Measurements from ENCODE around the gene SIPA1L2. TPM values are rescaled to one million over a fixed set of nuclear protein-coding genes. Genes with fewer than 3 reads are reported as not detected.
A peak's percentile ranks its signal among the peaks of the same experiment; 100 is the strongest.

Gene SIPA1L2
- total RNA-seq, 1 donor from 2014 or later: 14.9 TPM

DNA sequence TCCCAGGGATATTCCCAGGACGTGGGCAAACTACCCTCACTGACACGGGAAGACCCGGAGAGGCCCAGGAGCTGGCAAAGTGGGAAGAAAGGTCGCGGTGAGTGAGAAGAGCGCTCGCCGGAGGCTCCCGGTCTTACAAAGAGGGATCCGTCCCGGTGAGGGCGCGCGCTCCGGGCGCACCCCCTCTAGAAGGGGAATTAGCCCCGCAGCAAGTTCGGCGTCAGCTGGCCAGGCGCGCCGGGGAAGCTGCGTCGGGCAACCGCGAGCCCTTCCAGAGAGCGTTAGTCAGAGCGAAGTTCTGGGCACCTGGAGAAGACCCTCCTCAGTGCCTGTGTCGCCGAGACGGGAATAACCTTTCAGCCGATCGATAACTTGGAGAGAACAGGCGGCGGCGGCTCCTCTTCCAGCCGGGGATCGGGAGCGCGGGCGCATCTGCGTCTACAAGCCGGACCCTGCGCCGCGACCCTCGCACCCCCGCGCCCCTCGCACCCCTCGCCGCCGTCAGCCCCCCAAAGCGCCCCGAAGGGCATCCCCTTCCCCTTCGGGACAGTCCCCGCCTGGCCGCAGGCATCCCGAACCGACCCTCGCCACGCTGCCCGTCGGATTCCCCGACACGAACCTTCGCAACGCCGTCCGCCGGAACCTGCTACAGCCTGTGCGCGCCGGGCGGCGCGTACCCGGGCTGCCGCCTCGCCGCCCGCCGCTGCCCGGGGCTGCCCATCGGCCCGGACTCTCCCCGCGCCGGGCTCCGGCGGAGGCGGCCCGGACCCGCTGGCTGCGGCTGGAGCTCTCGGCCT lies 485 bp downstream of the SIPA1L2 start:
- FAIRE-seq: no peak
- H3K27ac ChIP-seq (ENCODE audit: low read depth, low read length): no peak overlapping the region
- peak overlapping the region; percentile 53 for H2AFZ ChIP-seq (ENCODE audit: low read depth, low read length)
- H3K4me1 ChIP-seq (ENCODE audit: insufficient read depth, low read length): peaks cover 6% of the 10 kb centered on the region
- TF ChIP-seq, protein P1, sequence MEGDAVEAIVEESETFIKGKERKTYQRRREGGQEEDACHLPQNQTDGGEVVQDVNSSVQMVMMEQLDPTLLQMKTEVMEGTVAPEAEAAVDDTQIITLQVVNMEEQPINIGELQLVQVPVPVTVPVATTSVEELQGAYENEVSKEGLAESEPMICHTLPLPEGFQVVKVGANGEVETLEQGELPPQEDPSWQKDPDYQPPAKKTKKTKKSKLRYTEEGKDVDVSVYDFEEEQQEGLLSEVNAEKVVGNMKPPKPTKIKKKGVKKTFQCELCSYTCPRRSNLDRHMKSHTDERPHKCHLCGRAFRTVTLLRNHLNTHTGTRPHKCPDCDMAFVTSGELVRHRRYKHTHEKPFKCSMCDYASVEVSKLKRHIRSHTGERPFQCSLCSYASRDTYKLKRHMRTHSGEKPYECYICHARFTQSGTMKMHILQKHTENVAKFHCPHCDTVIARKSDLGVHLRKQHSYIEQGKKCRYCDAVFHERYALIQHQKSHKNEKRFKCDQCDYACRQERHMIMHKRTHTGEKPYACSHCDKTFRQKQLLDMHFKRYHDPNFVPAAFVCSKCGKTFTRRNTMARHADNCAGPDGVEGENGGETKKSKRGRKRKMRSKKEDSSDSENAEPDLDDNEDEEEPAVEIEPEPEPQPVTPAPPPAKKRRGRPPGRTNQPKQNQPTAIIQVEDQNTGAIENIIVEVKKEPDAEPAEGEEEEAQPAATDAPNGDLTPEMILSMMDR (IDR thresholded peaks at IDR 0.05; ENCODE audit: insufficient read depth, low read depth, low read length): no peak
- no peak for TF ChIP-seq EZH2 (IDR thresholded peaks at IDR 0.05; ENCODE audit: insufficient read depth, low read length)
- Mint-ChIP-seq H3K27me3 (ENCODE audit: low read depth, unreplicated experiment) (no peaks in the 10 kb centered on the region), H3K9me3 (ENCODE audit: unreplicated experiment) (no peaks in the 10 kb centered on the region), H3K27ac (ENCODE audit: unreplicated experiment) (peak overlapping the region; percentile 85), H3K4me3 (ENCODE audit: unreplicated experiment) (peak overlapping the region; percentile 89), H3K4me1 (ENCODE audit: low read depth, unreplicated experiment) (peaks cover 16% of the 10 kb centered on the region), H3K36me3 (ENCODE audit: low read depth, unreplicated experiment) (no peaks in the 10 kb centered on the region)
- peaks cover 2% of the 10 kb centered on the region for H3K27me3 ChIP-seq (ENCODE audit: insufficient read depth, low read length)
- peak; percentile 32 for DNase-seq (ENCODE audit: low read depth)
- H3K79me2 ChIP-seq (ENCODE audit: insufficient read depth, low read length): peaks cover 33% of the 10 kb centered on the region
- no peaks in the 10 kb centered on the region for H3K36me3 ChIP-seq (ENCODE audit: insufficient read depth, low read length)
- no peaks in the 10 kb centered on the region for H3K9me3 ChIP-seq (ENCODE audit: insufficient read depth, low read depth, low read length)
- peak overlapping the region; percentile 67 for H3K4me3 ChIP-seq (ENCODE audit: insufficient read depth, low read depth, low read length)
- peak overlapping the region; percentile 73 for H3K9ac ChIP-seq (ENCODE audit: low read length)
- peaks cover 20% of the 10 kb centered on the region for H4K20me1 ChIP-seq (ENCODE audit: insufficient read depth, low read length)
- peak overlapping the region; percentile 91 for H3K4me2 ChIP-seq (ENCODE audit: low read length)

DNA sequence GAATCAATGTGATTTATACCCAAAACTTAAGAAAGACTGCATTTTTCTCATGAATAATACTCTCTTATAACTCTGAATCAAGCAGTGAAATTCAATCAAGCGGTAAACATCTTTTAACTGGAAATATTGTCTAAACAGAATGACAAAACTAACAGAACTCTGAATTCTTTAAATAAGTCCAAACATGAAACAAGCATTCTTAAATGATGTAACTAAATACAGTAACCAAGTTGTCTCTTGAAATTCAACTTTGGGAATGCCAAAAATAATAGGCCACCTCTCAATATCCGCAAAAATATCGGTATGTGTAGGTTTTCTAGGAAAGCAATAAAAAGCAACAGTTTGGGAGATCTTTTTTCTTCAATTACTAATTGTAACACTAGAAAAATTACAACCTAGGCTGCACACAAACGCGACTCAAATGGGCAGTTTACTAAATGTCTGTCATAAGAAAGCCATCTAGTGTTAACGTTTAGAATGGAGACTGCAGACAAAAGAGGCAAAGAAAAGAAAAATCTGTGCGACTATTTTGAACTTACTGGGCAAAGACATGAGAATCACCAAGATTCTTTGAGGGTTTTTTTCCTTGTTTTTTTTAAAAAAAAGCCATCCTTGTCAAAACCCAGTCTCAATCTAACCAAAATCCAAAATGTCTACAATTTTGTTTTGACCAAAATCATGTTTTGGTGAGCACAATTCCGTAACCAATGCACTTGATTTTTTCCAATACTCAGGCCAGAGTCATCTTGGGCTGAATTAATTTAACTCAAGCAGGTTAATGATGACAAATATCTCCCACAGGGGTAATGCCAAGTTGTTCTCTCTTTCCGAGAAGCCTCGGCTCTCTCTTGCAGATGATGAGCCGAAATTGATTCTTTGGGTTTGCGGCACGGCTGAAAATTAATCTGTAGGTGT lies 1.3 kb downstream of the SIPA1L2 start:
- FAIRE-seq: no peak

More for the DNA sequence above, 1.3 kb downstream of the SIPA1L2 start:
- Histone ChIP-seq H3K9ac (ENCODE audit: low read length) (peak overlapping the region; percentile 73), H3K36me3 (ENCODE audit: insufficient read depth, low read length) (no peaks in the 10 kb centered on the region), H4K20me1 (ENCODE audit: insufficient read depth, low read length) (peaks cover 20% of the 10 kb centered on the region), H3K4me1 (ENCODE audit: insufficient read depth, low read length) (peaks cover 6% of the 10 kb centered on the region), H3K27ac (ENCODE audit: low read depth, low read length) (no peak overlapping the region), H3K79me2 (ENCODE audit: insufficient read depth, low read length) (peaks cover 40% of the 10 kb centered on the region), H2AFZ (ENCODE audit: low read depth, low read length) (peak overlapping the region; percentile 53), H3K9me3 (ENCODE audit: insufficient read depth, low read depth, low read length) (no peaks in the 10 kb centered on the region), H3K27me3 (ENCODE audit: insufficient read depth, low read length) (peaks cover 2% of the 10 kb centered on the region), H3K4me2 (ENCODE audit: low read length) (peak overlapping the region; percentile 91), H3K4me3 (ENCODE audit: insufficient read depth, low read depth, low read length) (peak overlapping the region; percentile 67)
- H3K4me1 Mint-ChIP-seq (ENCODE audit: low read depth, unreplicated experiment): peaks cover 16% of the 10 kb centered on the region
- DNase-seq (ENCODE audit: low read depth): peak; percentile 44
- H3K9me3 Mint-ChIP-seq (ENCODE audit: unreplicated experiment): no peaks in the 10 kb centered on the region
- H3K36me3 Mint-ChIP-seq (ENCODE audit: low read depth, unreplicated experiment): no peaks in the 10 kb centered on the region
- peak overlapping the region; percentile 89 for H3K4me3 Mint-ChIP-seq (ENCODE audit: unreplicated experiment)
- H3K27me3 Mint-ChIP-seq (ENCODE audit: low read depth, unreplicated experiment): no peaks in the 10 kb centered on the region
- TF ChIP-seq, protein P1 (IDR thresholded peaks at IDR 0.05; ENCODE audit: insufficient read depth, low read depth, low read length): peak; percentile 29
- no peak for TF ChIP-seq EZH2 (IDR thresholded peaks at IDR 0.05; ENCODE audit: insufficient read depth, low read length)
- H3K27ac Mint-ChIP-seq (ENCODE audit: unreplicated experiment): peak overlapping the region; percentile 85
